ENCODE data around the gene SPTLC3.

The SPTLC3 gene

GRCh38 chr20:13029687-13030375 is 21.1 kb downstream of the SPTLC3 start:
- no peak for FAIRE-seq
- DNase-seq (ENCODE audit: insufficient read length, low spot score), result no peak
- no peak for TF ChIP-seq CTCF (IDR thresholded peaks at IDR 0.05; ENCODE audit: insufficient read depth, missing control alignments)

- FAIRE-seq (no peak), DNase-seq (ENCODE audit: insufficient read length, low spot score) (no peak)
- no peak for TF ChIP-seq CTCF (IDR thresholded peaks at IDR 0.05; ENCODE audit: insufficient read depth, missing control alignments)
Measured at GRCh38 chr20:13031751-13032150, 23.0 kb downstream of the SPTLC3 start.

GRCh38 chr20:13034115-13034514 is 25.3 kb downstream of the SPTLC3 start:
- no peak for TF ChIP-seq CTCF (IDR thresholded peaks at IDR 0.05; ENCODE audit: insufficient read depth, missing control alignments)
- FAIRE-seq, result no peak

GRCh38 chr20:13034936-13035335 is 26.2 kb downstream of the SPTLC3 start:
- TF ChIP-seq CTCF (IDR thresholded peaks at IDR 0.05; ENCODE audit: insufficient read depth, missing control alignments), result no peak
- no peak for DNase-seq (ENCODE audit: insufficient read length, low spot score)
- no peak for FAIRE-seq

More at GRCh38 chr20:13034115-13034514, 25.3 kb downstream of the SPTLC3 start:
- no peak for DNase-seq (ENCODE audit: insufficient read length, low spot score)

- no peak for TF ChIP-seq CTCF (IDR thresholded peaks at IDR 0.05; ENCODE audit: insufficient read depth, missing control alignments)
- FAIRE-seq, result no peak
- no peak for DNase-seq (ENCODE audit: insufficient read length, low spot score)
Measured at GRCh38 chr20:13035399-13036152, 26.8 kb downstream of the SPTLC3 start.

GRCh38 chr20:13037727-13038126 is 29.0 kb downstream of the SPTLC3 start:
- DNase-seq (ENCODE audit: insufficient read length, low spot score), result no peak
- FAIRE-seq, result no peak

More at GRCh38 chr20:13037727-13038126, 29.0 kb downstream of the SPTLC3 start:
- TF ChIP-seq CTCF (IDR thresholded peaks at IDR 0.05; ENCODE audit: insufficient read depth, missing control alignments), result no peak
